ENCODE results near the gene CKS2. TPM values are rescaled to one million over a fixed set of nuclear protein-coding genes. Genes with fewer than 3 reads are reported as not detected.

Gene CKS2
- total RNA-seq, 4 donors from 2014 or later: 8.6 to 35.4 (median 26.8) TPM

- no peaks in the 10 kb centered on the region for H3K9me3 ChIP-seq
- no peak overlapping the region for H3K4me3 ChIP-seq
- H3K27me3 ChIP-seq: no peaks in the 10 kb centered on the region
- peaks cover 36% of the 10 kb centered on the region for H3K36me3 ChIP-seq
- DNase-seq (ENCODE audit: low spot score in 2 of 2): peak; percentile 54 to 69
- 84% methylated on average over 7 of the region's 9 CpGs for WGBS
- TF ChIP-seq POLR2A (IDR thresholded peaks at IDR 0.05) (no peak), POLR2AphosphoS5 (IDR thresholded peaks at IDR 0.05) (no peak), EP300 (IDR thresholded peaks at IDR 0.05) (no peak), CTCF (IDR thresholded peaks at IDR 0.05) (no peak)
- no peak overlapping the region for H3K27ac ChIP-seq
- H3K4me1 ChIP-seq: peaks cover 16% of the 10 kb centered on the region
Observed at GRCh38 chr9:89363921-89364665, 53.1 kb downstream of the CKS2 start.

- H3K4me3 ChIP-seq: no peak overlapping the region
- TF ChIP-seq POLR2A (IDR thresholded peaks at IDR 0.05) (no peak), POLR2AphosphoS5 (IDR thresholded peaks at IDR 0.05) (no peak), EP300 (IDR thresholded peaks at IDR 0.05) (no peak), CTCF (IDR thresholded peaks at IDR 0.05) (no peak)
- H3K4me1 ChIP-seq: peaks cover 12% of the 10 kb centered on the region
- WGBS: 64% methylated on average over 9 of the region's 17 CpGs
- peaks cover 30% of the 10 kb centered on the region for H3K36me3 ChIP-seq
- H3K27ac ChIP-seq: no peak overlapping the region
- H3K9me3 ChIP-seq: no peaks in the 10 kb centered on the region
- peak; percentile 56 to 61 for DNase-seq (ENCODE audit: low spot score in 2 of 2)
- H3K27me3 ChIP-seq: no peaks in the 10 kb centered on the region
Observed at GRCh38 chr9:89364666-89365531, 53.9 kb downstream of the CKS2 start.

- Histone ChIP-seq H3K4me1 (peaks cover 9% of the 10 kb centered on the region), H3K9me3 (no peaks in the 10 kb centered on the region), H3K27me3 (no peaks in the 10 kb centered on the region), H3K36me3 (peaks cover 24% of the 10 kb centered on the region), H3K4me3 (no peak overlapping the region), H3K27ac (no peak overlapping the region)
- 96% methylated on average over 2 of the region's 2 CpGs for WGBS
- no peak for TF ChIP-seq POLR2AphosphoS5 (IDR thresholded peaks at IDR 0.05)
- no peak for TF ChIP-seq EP300 (IDR thresholded peaks at IDR 0.05)
- TF ChIP-seq POLR2A (IDR thresholded peaks at IDR 0.05): no peak
- no peak for TF ChIP-seq CTCF (IDR thresholded peaks at IDR 0.05)
- DNase-seq (ENCODE audit: low spot score in 2 of 2): no peak
Observed at GRCh38 chr9:89365532-89365912, 54.5 kb downstream of the CKS2 start.

Other genes starting within 250 kb of the CKS2 start
- gene SHC3, start 132.4 kb upstream of the CKS2 start, total RNA-seq: 1 to 10 TPM; 1.7 to 6.0 (median 3.2) TPM
- gene SECISBP2, start 7.3 kb downstream of the CKS2 start, total RNA-seq: 100 to 1,000 TPM in 1 of 4 donors, 10 to 100 TPM in 3; 43.6 to 111 (median 60.8) TPM
- 10 to 100 TPM; 37.3 to 50.1 (median 42.6) TPM for gene SEMA4D, start 186.9 kb downstream of the CKS2 start, total RNA-seq

Measured in suprapubic skin (tissue), 4 donors.